Measurements from ENCODE around the gene NAV1.

DNA sequence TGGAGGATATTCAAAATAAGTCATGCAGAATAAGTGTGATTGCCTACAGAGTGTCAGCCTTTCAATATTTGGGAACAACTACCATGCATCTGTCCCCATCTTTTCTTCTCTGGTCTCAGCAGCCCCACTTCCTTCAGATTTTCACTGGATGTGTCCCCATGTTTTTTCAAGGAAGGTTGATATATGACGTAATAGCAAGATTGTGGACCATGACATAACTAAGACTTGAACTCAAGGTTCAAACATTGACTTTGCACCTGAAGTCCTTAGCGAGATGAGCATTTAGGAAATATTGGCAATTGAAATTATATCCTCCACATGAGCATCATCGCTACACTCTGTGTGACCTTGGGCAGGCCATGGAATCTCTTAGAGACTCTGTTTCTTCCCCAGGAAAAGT is 5.8 kb downstream of the NAV1 start:
- TF ChIP-seq ESRRA (CRISPR knock-in tag; IDR thresholded peaks at IDR 0.05; ENCODE audit: borderline replicate concordance) (no peak), ZNF121 (CRISPR knock-in tag; IDR thresholded peaks at IDR 0.05) (no peak), ZNF263 (CRISPR knock-in tag; IDR thresholded peaks at IDR 0.05; ENCODE audit: low read depth) (no peak), ZNF416 (CRISPR knock-in tag; IDR thresholded peaks at IDR 0.05) (no peak), NR1H2 (CRISPR knock-in tag; IDR thresholded peaks at IDR 0.05) (no peak)
- TF ChIP-seq, protein P1, sequence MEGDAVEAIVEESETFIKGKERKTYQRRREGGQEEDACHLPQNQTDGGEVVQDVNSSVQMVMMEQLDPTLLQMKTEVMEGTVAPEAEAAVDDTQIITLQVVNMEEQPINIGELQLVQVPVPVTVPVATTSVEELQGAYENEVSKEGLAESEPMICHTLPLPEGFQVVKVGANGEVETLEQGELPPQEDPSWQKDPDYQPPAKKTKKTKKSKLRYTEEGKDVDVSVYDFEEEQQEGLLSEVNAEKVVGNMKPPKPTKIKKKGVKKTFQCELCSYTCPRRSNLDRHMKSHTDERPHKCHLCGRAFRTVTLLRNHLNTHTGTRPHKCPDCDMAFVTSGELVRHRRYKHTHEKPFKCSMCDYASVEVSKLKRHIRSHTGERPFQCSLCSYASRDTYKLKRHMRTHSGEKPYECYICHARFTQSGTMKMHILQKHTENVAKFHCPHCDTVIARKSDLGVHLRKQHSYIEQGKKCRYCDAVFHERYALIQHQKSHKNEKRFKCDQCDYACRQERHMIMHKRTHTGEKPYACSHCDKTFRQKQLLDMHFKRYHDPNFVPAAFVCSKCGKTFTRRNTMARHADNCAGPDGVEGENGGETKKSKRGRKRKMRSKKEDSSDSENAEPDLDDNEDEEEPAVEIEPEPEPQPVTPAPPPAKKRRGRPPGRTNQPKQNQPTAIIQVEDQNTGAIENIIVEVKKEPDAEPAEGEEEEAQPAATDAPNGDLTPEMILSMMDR (IDR thresholded peaks at IDR 0.05), result no peak
- TF ChIP-seq, protein P2, sequence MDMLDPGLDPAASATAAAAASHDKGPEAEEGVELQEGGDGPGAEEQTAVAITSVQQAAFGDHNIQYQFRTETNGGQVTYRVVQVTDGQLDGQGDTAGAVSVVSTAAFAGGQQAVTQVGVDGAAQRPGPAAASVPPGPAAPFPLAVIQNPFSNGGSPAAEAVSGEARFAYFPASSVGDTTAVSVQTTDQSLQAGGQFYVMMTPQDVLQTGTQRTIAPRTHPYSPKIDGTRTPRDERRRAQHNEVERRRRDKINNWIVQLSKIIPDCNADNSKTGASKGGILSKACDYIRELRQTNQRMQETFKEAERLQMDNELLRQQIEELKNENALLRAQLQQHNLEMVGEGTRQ (CRISPR knock-in tag; IDR thresholded peaks at IDR 0.05), result no peak
- TF ChIP-seq, protein P3, sequence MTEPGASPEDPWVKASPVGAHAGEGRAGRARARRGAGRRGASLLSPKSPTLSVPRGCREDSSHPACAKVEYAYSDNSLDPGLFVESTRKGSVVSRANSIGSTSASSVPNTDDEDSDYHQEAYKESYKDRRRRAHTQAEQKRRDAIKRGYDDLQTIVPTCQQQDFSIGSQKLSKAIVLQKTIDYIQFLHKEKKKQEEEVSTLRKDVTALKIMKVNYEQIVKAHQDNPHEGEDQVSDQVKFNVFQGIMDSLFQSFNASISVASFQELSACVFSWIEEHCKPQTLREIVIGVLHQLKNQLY (CRISPR knock-in tag; IDR thresholded peaks at IDR 0.05), result no peak
